Stimulated activated CD4-positive, alpha-beta T cell treated with anti-CD3 and anti-CD28 coated beads, TNF-alpha, amount 100 ng/mL, for 24 hours (primary cell): ENCODE results near the gene PLCB1.
"Not testable (repeated sequence)": the region's sequence is repeated elsewhere in the genome, so short reads cannot be mapped to it uniquely, and the experiment has no call there.

Experiments used
- DNase-seq, 3 experiments: peaks; one replicate each; pipeline ENCODE4 v3.0.0-alpha.2; 2020; ENCODE audit warnings: low read depth in 3 of 3

Gene PLCB1

DNA sequence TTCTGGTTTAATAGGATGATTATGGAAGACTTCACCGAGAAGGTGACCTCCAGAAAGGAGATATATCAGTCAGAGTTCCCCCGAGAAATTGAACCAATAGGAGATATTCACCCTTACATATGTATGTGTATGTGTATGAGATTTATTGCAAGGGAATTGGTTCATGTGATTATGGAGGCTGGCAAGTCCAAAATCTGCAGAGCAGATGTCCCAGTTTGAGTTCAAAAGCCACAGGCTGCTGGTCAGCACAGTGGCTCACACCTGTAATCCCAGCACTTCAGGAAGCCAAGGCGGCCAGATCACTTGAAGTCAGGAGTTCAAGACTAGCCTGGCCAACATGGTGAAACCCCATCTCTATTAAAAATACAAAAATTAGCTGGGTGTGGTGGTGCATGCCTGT is 702.2 kb downstream of the PLCB1 start:
- DNase-seq: not testable (repeated sequence)

DNA sequence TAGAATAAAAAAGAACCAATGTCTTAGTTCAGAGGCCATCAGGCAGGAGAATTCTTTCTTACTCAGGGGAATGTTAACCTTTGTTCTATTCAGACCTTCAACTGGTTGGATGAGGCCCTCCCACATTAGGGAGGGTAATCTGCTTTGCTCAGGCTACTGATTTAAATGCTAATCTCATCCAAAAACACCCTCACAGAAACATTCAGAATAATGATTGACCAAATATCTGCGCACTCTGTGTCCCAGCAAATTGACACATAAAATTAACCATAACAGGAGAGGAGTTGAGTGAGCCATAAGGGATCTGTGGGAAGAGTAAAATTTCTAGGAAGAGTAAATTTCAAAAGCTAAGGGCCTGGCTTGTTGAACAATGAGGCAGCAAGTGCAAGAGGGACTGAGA is 702.8 kb downstream of the PLCB1 start:
- no peak for DNase-seq

- DNase-seq: no peak
These were observed 705.3 kb downstream of the PLCB1 start for GRCh38 chr20:8837396-8837795.

- no peak for DNase-seq
These were observed 710.5 kb downstream of the PLCB1 start for GRCh38 chr20:8842525-8842924.

GRCh38 chr20:8844179-8844578 is 712.1 kb downstream of the PLCB1 start:
- no peak for DNase-seq

DNA sequence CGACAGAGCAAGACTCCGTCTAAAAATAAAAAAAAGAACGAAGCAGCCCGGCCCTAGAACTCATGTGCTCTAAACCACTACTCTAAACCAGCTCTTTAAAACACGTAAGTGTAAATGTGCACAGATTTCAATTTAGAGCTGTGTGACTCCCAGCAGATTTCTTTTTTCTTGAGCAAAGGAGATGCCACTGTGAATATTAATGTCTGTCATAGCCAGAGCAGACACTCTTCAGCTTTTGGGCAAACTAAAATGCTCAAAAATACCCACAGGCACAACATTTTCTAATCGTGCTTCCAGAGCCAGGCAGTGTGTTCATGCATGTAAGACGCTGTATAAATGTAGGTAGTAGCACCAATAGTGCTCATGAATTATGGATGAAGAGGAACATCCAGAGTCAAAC is 717.9 kb downstream of the PLCB1 start:
- no peak for DNase-seq

DNA sequence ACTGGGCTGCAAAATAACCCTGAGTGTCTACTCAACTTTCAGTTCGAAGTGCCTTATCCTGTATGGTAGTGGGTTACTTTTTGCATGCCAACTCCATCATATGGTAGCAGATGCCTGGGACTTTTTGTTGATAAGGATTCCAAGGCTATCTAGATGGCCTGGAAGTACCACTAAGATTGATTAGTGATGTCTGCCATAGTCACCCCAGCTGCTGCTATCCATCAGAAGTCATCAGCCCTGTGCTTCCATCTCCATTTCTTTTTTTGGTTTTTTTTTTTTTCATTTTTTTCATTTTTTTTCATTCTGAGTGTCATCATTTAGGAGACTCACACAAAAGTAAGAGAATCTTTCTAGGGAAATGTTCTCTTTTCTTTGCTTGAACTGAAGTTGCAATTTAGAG is 719.4 kb downstream of the PLCB1 start:
- DNase-seq: no peak

- DNase-seq: not testable (repeated sequence)
These were observed 719.9 kb downstream of the PLCB1 start for GRCh38 chr20:8851919-8852318.

GRCh38 chr20:8853211-8853610 is 721.1 kb downstream of the PLCB1 start:
- DNase-seq: not testable (repeated sequence)

DNA sequence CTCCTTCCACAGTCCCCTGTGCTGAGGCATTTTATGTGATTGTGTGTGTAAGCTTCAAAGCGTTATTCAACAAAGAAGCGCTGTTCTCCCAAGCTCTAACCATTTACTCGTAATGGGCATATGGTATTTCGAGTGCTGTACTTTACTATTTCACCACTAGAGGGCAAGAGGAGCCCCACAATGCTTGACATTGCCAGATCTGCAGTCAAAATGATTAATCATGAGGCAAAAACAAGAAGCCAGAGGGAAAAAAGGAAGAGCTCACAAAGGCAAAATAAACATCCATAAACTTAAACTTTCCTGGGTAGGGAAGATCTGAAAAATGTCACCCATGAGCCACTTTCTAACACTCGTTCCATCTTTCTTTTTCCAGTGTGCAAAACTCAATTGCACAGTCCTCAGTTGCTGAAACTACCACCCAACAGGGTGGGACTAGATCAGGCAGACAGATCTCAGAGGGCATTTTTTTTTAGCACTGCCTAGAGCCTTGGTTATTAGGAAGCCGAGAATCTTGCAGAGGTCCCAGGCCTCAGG is 721.8 kb downstream of the PLCB1 start:
- DNase-seq: no peak

GRCh38 chr20:8854571-8854970 is 722.5 kb downstream of the PLCB1 start:
- no peak for DNase-seq

DNA sequence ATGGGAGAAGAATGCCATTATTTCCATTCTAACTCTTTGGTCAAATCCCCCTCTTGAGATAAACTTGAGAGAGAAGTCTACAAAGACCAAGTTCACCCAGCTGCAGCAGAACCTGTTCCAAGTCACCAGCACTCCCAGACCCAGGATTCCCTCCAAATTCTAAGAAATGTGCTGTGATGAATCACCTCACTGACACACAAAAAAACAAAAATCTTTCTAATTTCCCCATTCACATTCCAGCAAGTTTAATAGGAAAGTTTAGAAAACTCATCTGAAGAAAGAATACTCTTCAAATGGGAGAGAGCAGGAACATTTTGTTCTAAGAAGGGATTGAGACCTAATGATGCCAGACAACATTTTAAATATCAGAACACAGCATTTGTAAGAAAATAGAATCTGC is 723.2 kb downstream of the PLCB1 start:
- no peak for DNase-seq

DNA sequence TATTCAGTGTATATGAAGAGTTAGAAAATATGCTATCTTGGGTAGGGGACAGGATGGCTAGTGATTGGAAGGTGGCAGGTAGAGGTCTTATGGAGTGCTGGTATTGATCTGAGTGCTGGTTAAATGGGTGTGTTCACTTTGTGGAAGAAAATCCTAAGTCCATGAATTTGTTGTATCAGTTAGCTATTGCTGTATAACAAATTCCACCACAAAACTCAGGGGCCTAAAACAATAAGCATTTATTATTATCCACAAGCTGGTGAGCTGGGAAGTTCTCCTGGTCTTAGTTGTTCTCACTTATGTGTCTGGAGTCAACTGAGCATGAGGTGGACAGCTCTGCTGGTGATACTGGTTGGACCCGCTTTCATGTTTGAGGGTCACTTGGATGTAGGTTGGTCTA is 724.6 kb downstream of the PLCB1 start:
- no peak for DNase-seq

- DNase-seq: no peak
These were observed 726.2 kb downstream of the PLCB1 start for GRCh38 chr20:8858181-8858787.

- no peak for DNase-seq
These were observed 728.0 kb downstream of the PLCB1 start for GRCh38 chr20:8860011-8860495.

DNA sequence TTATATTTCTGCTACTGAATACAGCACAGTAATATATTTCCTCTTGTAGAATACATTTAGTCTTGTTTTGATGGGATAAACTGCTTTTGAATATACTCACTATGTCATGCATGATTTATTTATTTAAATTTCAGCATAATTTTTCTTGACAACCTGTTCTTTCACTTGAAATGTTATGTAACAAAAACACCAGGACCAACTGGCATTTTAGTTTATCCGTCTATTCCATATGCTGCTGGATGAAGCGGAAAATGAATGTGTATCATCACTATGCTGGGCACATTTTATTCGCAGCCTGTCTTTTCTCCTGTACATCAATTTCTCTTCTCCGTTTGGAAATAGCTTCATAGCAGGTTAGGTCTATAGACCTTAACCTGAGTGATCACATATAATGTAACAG is 730.0 kb downstream of the PLCB1 start:
- no peak for DNase-seq

DNA sequence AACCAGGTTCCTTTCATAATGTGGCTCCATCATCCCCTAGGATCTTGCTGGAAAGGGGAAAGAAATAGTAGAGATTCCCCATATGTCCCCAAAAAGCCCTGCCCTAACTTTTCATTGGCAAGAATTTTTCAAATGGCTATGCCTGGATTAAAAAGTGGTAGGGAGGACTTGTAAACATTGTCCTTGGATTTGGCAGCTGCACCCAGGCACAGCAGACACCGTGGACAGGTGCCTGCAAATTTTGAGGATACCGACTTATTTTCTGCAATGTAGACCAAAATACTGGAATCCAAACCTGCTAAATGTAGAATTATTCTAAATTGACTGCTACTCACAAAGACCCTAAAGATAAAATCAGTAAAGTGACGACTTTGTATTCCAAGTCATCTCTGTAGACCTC is 733.6 kb downstream of the PLCB1 start:
- DNase-seq: no peak

DNA sequence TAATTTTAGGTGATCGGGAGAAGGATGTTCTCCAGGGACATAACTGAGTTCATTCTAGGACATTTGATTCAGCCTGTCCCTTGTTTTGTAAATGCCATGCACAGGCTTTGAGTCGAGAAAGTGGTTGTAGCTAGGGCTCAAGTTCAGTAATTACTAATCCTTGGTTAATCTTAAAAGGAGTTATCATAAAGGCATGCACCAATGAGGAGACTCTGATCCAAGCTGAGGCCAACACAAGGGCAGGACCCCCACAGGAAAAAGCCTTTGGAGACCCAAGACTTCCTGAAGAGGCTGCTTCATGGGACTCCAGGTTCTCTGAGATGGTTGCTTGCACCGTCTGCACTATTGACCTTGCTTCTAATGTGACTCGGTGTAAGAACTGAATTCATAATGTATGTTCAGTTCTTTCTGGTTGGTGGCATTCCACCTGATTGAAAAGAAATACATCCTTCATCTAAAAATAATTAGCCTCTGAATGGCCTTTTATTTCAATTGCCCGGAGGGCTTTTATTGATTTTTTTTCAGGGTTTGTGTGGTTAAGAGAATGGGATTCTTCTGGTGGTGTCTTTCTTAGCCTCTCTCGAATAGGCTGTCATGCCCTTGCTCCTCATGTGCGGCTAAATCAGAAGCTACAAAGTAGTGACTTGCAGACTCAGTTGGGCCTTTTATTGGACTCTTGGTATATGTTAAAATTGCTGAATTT is 735.1 kb downstream of the PLCB1 start:
- no peak for DNase-seq

DNA sequence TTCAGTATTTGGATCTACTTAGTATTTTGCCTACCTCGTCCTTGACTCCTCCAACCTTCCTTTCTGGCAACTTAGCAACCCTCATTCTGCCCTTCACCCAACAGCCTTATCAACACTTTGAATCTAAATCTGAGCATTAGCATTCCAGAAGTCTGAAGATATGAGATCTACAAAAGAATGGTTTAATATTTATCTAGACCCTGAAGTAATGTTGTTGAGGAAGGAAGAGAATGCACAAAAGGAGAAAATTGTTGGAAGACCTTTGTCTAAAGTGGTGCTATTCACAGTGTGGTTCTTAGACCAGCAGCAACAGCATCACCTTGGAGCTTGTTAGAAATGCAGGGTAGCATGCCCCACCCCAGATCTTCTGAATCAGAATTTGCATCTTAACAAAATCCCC is 738.6 kb downstream of the PLCB1 start:
- no peak for DNase-seq

DNA sequence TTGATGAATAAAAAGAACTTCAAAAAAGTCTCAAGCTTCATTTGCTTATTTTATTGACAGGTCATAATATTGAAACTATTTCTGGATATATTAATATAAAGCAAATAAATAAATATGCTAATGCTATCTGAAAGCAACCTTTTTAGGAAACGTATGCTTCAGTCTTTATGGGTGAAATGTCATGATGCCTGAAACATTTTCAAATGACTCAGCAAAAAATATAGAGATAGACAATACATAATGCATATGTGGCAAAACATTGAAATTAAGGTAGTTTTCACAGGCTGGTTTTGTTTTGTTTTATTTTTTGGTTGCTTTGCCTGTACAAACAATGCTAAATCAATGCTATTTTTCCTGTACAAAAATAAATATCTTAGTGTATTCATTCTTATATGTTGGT is 742.4 kb downstream of the PLCB1 start:
- no peak for DNase-seq

- no peak for DNase-seq
These were observed 743.5 kb downstream of the PLCB1 start for GRCh38 chr20:8875586-8875985.

DNA sequence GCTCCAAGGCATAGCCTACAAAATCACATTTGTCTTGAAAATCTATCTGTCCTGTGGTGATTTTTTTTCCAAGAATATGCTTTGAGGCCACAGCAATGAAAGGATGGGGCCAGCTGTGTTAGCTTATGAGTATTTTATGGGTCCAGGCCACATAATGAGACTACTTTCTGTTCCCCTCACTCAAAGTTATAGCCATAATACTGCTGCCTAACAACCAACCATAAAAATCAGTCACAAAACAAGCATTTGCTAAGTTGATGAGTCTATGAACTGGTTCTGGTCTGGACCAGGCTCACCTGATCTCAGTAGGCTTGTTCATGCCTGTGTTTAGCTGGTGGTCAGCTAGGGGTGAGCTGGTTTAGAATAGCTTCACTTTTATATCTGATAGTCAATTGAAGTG is 744.3 kb downstream of the PLCB1 start:
- no peak for DNase-seq

- DNase-seq: no peak
These were observed 745.2 kb downstream of the PLCB1 start for GRCh38 chr20:8877294-8877693.
